Measurements from ENCODE around the gene TXNL4A.

The TXNL4A gene

DNA sequence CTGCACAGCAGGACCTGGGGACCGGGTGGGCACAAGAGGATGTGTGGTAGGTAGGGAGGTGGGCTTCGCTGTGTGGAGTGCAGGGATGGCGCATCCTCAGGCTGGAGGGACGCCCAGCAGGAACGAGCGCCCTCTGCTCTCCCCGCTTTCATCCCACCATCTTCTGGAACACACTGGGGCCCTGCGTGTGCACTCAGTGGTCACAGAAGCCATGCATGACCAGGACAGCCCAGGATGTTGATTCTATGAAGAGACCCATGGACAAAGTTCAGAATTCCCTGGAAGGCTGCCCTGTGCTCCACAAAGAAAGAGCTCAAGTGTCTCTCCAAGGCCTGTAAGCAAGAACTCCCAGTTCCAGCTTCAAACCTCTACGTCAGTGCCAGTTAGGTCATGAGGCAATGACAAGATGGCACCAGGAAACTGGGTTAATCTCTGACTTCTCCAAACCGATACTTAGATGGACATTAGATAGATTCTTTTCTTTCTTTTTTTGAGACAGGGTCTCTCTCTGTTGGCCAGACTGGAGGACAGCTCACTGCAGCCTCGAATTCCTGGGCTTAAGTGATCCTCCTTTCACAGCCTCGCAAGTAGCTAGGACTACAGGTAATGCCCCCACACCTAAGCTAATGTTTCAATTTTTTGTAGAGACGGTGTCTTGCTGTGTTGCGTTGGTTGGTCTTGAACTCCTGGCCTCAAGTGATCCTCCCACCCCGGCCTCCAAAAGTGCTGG lies 40.3 kb downstream of the TXNL4A start:
- DNase-seq, result no peak

DNA sequence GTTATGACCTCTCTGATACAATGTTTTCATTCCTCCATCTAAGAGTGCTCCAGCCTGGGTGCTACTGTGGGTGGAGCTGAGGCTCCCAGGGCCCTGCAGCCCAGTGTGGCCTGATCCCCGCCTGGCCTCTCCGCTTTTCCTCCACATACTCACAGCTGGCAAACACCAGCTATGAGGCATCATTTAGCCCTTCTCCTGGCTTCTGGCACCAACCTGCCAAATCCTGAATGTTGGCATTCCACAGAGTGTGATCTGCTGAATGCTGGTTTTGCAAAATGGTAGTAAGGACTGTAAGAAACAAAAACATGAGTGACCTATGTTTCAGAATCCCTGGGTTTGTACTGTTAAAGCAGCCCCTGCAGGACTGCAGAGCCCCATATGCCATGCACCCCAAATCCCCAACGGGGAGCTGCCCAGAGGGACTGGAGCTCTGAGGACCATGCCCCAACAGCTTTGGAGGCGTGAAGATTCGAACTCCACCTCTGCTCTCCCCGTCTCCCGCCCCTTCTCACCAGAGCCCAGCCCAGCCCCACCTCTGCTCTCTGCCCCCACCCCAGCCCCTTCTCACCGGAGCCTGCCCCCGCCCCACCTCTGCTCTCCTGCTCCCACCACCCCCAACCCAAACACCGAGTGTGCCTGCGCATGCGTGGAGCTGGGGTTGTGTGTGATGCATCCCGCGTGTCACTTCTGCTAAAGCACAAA lies 41.2 kb downstream of the TXNL4A start:
- DNase-seq, result no peak

DNA sequence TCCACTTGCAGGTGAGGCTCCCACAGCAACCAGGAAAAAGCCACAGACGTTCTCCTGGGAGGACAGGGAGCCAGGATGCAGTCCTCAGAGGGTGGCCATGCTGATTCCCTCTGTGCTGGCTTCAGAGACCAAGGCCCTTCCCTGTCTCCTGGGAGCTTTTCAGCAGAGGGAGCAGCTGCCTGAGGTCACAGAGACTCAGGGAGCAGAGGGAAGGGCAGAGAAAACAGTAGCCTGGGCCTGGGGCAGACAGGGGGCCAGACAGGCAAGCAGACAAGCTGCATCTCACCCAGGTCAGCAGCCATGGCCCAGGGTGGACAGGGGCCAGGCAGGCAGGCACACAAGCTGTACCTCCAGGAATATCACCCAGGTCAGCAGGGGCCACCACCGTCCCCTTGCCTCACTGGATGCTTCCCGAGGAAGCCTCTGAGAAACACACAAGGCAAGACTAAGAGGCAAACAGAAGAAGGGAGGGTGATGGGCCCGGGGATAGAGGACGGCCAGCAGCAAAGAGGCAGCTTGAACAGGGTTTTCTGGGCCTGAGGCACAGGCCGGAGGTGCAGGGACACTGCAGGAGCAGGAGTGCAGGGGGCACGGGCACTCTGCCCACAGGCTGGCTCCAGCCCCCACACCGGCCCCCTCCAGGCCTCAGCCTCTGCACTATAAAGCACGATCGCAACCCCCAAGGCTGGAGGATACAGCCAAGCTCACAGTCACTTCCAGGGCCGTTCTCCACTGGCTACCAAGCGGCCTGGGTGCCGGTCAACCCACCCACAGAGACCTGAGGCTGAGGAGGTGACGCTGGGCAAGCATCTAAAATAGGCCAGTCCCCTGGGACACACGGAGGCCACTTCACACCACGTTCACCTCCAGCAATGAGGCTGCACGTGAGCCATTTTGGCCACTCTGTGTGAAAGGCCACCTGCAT lies 43.0 kb downstream of the TXNL4A start:
- no peak for DNase-seq

DNA sequence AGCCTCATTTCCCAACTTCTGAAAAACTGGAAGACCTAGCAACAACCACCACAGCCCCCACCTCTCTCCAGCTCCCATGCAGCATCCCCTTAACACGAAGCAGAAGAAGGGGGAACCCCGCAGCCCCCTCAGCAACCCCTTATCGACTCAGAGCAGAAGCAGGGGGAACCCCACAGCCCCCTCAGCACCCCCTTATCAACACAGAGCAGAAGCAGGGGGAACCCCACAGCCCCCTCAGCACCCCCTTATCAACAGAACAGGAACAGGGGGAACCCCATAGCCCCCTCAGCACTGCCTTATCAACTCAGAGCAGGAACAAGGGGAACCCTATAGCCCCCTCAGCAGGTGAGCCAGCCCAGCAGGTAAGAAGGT lies 43.6 kb downstream of the TXNL4A start:
- no peak for DNase-seq

DNA sequence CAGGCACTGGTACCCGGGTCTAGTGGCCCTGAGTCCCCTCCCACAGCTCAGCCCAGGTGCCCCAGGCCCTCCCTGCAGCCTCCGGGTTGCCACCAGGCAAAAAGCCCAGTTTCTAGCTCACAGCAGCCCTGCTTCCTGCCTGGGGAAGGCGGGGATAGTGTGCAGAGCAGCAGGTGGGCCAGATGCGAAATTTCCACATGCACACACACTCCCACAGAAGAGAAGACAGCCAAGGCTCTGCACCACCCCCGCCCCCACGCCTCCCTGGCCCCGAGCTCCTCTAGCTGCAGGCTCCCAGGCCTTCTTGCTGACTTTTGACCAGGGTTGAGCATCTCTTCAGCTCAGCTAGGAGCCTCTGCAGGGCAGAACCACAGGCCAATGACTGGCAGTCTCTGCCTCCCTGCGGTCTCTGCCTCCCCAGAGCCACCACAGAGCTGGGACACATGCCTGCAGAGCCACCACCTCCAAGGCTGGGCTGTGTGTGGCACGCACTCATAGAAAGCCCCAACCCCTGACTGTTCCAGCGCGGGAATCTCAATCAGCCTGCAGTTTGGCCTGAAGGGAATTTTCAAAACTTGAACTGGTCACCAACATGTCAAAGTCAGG lies 44.1 kb downstream of the TXNL4A start:
- DNase-seq, result no peak

DNA sequence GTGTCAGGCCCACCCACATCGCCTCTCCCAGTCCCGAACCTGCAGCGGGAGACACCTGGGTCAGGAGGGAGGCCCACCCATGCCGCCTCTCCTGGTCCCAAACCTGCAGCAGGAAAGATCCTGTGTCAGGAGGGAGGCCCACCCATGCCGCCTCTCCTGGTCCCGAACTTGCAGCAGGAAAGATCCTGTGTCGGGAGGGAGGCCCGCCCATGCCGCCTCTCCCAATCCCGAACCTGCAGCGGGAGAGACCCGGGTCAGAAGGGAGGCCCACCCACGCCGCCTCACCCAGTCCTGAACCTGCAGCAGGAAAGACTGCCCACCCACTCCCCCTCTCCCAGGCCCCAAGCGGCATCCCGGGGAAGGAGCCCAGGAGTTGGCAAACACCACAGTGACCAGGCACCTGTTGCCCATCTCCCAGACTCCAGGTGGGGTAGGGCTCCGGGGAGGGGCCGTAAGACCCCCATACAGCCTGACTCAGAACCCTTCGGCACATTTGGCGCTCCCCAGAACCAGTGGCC lies 44.7 kb downstream of the TXNL4A start:
- DNase-seq, result no peak

DNA sequence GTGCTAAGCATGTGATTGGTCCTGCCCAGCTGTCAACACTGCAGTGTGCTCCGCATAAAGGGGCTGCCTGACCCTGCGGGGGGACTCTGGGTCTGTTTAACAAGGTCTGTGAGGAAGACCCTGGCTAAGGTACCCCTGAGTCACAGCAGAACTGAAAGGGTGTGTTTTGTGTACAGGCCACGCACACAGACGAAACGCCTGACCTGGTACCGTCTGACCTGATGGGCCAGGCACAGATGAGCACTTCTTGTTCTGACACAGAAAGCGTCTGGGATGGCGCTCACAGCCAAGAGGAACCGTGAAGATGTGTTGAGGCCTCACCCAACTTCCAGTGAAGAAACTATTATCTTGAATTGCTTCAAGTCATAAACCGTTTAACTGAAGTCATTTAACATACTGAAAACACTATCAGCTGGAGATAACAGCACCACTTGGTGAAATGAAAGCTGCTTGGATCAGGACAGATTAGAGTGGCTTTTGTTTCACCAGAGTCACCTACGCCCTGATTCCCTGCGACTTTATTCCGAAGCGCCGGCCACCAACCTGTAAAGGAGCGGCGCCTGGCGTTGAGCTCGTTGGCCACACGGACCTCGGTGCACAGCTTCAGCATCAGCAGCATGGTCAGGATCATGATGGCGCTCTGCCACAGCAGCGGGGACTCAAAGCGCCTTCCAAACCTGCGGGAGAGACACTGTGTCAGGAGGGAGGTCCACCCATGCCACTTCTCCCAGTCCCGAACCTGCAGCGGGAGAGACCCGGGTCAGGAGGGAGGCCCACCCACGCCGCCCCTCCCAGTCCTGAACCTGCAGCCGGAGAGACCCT lies 45.4 kb downstream of the TXNL4A start:
- no peak for DNase-seq

DNA sequence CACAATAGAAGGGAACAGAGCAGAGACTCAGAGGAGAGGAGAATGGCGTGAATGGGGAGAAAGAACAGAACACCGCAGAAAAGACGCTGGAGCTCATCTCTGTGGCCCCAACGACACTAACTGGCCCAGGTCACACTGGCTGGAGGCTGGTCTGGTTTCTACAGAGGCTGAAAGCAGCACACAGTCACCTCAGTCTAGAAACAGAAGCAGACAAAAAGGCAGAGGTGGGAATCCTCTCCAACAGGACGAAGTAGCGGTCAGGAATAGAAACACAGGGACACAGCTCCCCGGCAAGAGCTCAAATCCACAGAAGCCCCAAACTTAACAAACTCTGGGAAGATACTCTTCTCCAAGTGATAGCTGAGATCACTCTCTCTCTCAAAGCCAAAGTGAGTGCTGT lies 46.2 kb downstream of the TXNL4A start:
- no peak for DNase-seq

DNA sequence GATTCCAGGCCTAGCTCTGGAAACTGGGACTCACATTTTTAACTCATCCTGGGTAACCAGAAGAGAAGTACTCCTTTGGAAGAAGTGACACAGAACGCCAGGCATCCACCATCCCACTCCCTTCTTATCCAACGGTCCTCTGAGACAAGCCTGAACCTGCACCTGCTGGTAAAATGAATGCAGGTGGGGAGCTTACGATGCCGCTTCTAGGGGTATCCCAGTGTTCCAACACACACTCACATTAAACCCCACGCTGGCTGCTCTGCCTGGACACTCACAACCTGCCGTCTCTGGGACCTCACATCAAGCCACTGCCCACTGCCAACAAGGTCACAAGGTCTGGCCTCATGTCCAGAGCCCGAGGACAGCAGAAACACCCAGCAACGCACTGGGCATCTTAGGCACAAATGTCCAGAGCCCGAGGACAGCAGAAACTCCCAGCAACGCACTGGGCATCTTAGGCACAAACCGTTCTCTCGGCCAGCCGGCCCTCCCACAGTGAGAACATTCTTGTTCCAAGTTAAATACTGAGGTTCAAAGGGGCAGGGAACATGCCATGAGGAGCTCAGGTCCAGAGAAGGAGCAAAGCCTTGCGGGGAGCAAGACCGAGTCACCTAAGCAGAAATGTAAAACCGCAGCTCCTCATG lies 46.8 kb downstream of the TXNL4A start:
- DNase-seq, result no peak

DNA sequence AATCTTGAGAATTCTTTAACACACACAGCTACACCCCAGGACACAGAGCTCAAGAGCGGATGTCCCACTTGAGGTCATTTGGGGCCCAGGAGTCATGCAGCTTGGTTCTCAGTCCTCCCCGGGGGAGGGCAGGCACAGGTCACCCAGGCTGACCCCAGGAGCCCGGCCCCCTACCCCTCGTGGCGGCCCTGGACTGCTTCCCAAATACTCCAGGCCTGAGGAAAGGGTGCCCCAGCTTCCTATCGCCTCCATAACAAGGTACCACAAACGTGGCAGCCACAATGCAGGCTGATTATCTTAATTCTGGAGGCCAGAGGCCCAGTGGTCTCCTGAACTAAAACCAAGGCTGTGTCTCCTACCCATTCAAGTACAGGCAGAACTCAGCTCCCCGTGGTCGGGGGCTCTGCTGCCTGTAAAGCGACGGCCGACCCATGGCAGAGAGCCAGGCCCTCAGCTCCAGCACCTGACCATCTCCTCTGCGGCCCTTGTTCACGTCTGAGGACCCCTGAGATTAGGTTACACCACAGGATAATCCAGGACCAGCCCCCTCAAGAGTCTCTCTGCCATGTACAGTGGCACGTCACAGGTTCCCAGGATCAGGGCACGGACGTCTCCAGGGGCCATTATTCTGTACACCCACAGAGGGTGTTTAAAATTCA lies 47.4 kb downstream of the TXNL4A start:
- no peak for DNase-seq

DNA sequence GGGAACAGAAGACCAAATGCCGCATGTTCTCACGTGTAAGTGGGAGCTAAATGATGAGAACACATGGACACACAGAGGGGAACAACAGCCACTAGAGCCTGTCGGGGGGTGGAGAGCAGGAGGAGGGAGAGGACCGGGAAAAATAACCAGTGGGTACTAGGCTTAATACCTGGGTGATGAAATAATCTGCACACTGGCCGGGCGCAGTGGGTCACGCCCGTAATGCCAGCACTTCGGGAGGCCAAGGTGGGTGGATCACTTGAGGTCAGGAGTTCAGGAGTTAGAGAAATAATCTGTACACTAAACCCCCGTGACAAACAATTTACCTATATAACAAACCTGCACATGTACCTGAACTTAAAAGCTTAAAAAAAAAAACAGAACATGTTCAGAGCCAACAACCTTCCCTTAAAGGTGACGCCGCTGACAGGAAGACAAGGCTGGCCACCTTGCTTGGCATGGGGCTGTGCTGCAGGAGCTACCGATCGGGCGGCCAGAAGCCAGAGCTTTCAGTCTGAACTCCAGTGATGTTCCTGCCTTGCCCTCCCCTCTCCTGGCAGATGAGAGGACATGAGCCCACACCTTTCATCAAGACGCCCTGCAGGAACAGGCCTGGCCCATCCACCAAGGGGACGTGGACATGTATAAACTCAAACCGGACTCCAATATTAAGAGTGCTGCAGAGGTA lies 48.1 kb downstream of the TXNL4A start:
- DNase-seq, result no peak

DNA sequence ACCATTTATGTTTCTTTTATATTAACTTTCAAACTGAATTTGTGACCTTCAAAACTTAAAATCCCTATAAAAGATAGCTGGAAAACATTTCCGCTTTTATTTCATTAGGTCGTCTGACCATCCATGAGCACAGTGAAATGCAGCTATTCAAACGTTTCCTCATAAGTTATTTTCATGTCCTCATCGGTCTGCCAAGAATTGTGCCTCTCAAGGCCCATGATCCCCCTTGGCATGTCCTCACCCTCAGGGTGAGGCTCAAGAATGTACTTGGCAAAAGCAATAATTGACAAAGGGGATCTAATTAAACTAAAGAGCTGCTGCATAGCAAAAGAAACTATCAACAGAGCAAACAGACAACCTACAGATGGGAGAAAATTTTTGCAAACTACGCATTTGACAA lies 49.3 kb downstream of the TXNL4A start:
- DNase-seq, result no peak

DNA sequence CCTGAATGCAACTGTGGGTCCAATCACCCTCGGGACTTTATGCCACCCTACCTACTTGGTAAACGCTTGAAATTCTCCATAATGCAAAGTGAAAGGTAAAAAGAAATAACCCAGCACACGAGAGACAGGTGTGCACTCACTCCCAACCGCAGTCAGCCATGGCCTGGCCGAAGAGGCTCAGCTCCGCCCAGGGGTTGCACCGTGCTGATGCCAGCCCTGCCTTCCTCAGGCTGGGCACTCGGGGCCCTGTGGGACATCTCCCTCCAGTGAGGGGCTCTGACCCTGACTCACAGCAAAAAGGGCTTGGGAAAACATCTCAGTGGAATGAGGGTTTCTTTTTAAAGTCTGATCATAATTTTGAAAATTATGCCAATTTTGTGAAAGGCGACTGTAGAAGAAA lies 50.2 kb downstream of the TXNL4A start:
- no peak for DNase-seq

DNA sequence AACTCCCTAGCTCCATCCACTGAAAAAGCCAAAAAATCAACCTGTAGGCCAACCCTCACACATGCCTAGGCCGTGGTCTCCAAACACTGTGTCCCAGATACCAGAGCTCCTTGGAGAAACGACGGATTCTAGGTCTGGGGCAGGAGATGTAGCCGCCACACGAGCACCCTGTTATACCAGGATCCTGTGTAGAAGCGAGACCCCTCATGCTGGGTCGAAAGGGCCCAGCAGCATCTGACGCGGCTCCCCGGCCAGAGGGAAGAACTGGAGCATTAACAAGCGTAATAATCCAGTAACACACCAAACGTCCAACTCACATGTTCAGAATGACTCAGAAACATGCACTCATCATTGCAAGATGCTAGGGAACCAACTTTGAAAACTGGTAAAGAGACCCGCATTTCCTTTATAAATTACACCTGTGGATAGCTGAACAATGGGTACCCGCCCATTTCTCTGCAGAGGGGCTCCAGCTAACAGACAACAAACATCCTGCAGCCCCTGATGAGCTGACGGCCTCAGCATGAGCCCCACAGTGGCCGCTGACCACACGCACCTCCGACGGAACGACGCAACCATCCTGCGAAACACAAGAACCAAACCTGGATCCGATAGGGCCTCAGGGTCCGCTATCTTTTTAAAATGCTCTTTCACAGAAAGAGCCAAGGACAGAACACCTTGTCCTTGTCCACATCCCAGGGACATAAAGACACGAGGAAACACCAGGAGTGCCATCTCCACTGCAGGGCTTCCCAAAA lies 51.1 kb downstream of the TXNL4A start:
- DNase-seq, result no peak

DNA sequence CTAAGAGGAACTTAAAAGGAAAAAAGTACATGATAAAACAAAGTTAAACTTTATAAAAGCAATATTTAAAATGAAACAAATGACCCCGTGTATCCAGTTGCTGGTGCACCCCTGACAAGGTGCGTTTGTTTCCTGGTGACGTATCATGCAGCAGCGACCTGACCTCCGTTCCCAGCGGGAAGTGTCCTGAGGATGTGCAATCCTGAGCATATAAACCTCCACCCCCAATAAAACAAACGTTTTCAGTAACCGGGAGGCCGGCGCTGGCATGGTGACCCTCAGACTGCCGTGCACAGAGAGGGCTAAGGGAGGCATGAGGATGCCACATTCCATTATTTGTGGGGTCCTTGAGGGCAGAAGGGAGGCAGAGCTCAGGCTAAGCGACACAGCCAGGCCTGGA lies 51.7 kb downstream of the TXNL4A start:
- no peak for DNase-seq

DNA sequence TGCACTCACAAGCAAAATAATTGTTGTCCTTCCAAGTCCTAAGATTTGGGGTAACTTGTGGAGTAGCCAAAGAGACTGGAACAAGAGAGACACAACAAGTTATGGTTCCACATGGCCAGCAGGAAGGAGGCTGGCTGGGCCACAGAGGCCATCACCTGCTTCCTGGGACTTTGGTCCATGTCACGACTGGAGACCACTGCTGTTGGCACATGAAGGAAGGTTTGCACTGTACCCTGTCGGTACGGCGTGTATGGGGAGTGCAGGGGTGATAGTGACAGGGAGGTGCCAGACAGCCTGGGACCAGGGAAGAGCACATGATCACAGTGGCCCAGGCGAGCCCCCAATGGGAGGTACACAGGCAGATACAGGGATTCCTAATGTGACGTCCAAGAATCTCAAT lies 52.4 kb downstream of the TXNL4A start:
- no peak for DNase-seq

DNA sequence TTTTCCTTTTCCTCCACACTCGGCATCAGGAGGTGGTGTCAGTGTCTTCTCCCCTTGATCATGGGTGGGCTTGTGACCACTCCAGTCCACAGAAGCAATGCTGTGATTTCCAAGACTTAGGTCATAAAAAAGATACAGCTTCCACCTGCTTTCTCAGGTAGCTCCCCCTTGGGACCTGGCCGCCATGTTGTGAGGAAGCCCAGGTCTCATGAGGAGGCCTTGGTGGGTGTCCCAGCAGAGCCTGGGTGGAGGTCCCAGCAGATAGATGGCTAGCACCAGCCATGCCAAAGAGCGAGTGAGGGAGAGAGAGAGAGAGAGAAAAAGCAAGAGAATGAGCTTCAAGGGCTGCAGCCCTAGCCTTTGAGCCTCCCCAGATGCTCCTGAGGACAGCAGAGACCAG lies 52.9 kb downstream of the TXNL4A start:
- DNase-seq, result no peak

DNA sequence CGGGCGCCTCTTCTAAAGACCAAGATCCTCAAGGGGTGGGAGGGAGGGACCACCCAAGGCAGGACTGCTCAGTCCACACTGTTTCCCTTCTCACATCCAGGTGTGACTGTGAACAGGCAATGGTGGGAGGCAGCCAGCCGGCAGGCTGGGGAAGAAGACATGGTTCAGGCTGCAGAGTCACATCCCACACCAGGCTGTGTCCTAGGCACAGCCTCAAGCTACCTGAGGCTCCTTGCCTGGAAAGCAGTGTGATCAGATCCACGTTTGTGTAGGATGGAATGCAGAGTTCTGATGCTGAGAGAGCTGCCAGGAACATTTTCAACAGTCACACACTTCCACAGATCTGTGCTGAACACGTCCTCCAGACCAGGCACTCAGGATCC lies 53.3 kb downstream of the TXNL4A start:
- no peak for DNase-seq

DNA sequence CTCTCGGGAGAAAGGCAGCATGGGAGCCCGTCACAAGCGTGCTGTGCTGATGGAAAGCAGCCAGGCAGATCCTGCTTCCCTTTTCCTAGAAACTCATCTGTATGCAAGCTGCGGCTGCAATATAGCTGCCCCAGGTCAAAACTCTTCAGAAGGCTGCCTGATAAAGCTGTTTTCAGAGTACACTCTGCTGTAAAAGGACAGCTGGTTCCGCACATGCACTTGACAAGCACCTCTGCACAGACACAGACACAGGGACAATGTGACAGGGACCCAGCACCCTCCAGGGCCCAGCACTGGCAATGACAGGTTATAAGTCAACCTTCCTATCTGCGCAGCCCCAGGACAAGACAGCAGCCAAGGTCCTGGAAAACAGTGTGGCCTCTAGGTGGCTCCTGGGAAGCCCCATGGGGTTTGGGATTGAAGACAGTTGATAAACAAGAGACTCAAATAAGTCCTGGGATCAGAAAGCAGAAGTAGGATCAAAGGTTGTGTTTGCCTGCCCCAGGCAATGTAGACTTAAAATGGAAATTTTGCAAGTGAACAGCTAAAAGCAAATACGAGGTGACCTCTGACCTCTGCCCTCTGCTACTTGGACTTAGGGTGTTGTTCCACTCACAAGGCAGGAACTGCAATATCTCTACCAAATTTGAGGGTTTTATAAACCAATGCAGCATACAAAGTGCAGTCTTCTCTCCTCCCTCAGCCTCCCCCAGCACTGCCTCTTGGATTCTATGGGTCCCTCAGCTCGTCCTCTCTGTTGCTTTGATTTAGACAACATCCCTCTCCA lies 53.9 kb downstream of the TXNL4A start:
- no peak for DNase-seq

Measured in NCI-H187 treated with DMSO at 0.1 percent for 48 hours (cell line).